AG04449 (cell line): ENCODE data around the gene ADRM1.

Experiments used
- CTCF ChIA-PET: fragments of 350-600 bp; formaldehyde crosslinking; extraction: SDS; loops from one replicate; lab custom pipeline; 2021; ENCODE audit warnings: antibody characterized with exemption; lab: Yijun Ruan, JAX
- POLR2A ChIA-PET: fragments of 400-600, 350-600 bp; formaldehyde crosslinking; extraction: SDS; loops from one replicate; lab custom pipeline; 2020; ENCODE audit warnings: antibody characterized with exemption, inconsistent platforms; lab: Yijun Ruan, JAX
- DNase-seq: peaks from one replicate; pipeline ENCODE4 v3.0.0-alpha.2; 2010; ENCODE audit warnings: low read depth, low spot score
- H3K4me3 ChIP-seq: 2 replicates; pipeline ENCODE4 v1.5.1; 2011; ENCODE audit warnings: low read depth, mild to moderate bottlenecking, control low read depth, low read length
- CTCF ChIP-seq: IDR thresholded peaks from one replicate; pipeline ENCODE4 v1.5.1; 2011; ENCODE audit warnings: mild to moderate bottlenecking, moderate library complexity, low read length, control low read depth, inconsistent platforms; ENCODE audit not compliant: insufficient read depth; ENCODE audit errors: missing control alignments

Gene ADRM1

DNA sequence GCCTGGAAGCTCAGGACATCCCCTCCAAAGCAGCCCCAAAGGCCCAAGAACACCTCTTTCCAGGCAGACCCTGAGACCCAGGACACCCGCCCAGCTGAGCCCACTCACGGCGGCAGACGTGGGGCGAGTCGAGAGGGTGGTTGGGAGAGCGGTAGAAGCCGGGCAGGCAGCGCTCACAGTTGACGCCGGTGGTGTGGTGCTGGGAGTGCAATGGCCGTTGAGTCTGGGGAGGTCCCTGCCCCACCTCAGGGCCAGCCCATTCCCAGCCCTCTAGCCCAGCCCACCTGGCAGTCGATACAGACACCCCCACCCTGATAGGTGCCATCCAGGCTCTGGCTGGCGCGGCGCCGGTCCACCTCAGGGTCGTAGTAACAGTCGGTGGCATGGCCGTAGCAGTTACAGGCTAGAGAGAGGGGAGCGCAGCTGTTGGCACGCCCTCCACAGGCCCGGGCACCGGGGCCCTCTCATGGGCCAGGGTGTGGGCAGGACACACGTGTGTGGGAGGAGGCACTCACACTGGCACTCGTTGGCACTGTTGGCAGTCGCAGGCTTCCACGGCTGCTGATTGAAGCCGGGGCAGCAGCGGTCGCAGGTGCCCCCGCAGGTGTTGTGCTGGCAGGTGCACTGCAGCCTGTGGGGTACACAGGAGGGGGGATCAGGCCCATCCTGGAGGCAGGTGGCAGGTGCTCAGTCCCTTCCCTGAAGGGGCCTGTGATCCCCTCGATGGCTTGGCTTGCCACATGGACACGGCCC is 43.8 kb downstream of the ADRM1 start:
- DNase-seq, result no peak
- CTCF ChIA-PET, result no interaction called here
- no peak overlapping the region for H3K4me3 ChIP-seq
- POLR2A ChIA-PET, result no interaction called here
- TF ChIP-seq CTCF, result no peak

GRCh38 chr20:62347151-62347404 is 44.3 kb downstream of the ADRM1 start:
- TF ChIP-seq CTCF, result no peak
- ChIA-PET CTCF (no interaction called here), POLR2A (no interaction called here)
- no peak for DNase-seq
- no peak overlapping the region for H3K4me3 ChIP-seq

DNA sequence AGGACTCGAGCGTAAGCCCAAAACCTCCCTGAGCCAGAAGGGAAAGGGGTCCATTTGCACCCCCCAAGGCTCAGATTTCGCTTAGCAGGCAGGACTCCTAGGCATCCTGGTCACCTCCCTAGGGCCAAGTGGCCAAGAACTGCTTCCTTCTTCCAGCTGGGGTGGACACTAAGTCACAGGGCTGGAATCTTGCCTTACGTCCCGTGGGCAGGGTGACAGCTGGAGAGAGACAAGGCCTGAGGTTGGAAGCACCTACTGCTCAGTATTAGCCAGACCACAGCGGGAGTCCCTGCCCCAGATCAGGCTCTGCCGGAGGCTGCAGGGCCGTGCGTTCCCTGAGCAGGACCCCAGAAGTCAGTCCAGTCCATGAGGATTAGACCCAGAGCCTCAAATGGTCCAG is 44.6 kb downstream of the ADRM1 start:
- no peak overlapping the region for H3K4me3 ChIP-seq
- POLR2A ChIA-PET, result no interaction called here
- CTCF ChIA-PET, result no interaction called here
- DNase-seq, result no peak
- no peak for TF ChIP-seq CTCF

DNA sequence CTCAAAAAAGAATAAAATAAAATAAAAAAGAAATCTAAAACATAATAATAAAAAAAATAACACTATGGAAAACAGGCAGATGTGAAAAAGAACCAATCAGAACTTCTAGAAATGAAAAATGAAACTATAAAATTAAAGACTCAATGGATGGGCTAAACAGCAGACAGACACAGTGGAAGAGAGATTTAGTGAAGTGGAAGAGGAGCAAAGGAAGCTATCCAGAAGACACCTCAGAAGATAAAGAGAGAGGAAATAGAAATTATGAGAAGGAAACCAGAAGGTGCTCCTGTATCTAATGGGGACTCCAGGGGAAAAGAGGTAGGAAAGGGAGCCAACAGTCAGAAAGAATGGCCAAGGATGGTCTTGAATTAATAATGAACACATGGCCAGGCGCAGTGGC is 45.8 kb downstream of the ADRM1 start:
- ChIA-PET CTCF (interaction anchor here (0.9 to 1.7 kb wide), 2 partner anchors 9 to 15 kb away, joined by 3 to 4 read pairs; no protein-coding TSS in a partner anchor), POLR2A (no interaction called here)
- TF ChIP-seq CTCF, result no peak
- no peak for DNase-seq
- no peak overlapping the region for H3K4me3 ChIP-seq

DNA sequence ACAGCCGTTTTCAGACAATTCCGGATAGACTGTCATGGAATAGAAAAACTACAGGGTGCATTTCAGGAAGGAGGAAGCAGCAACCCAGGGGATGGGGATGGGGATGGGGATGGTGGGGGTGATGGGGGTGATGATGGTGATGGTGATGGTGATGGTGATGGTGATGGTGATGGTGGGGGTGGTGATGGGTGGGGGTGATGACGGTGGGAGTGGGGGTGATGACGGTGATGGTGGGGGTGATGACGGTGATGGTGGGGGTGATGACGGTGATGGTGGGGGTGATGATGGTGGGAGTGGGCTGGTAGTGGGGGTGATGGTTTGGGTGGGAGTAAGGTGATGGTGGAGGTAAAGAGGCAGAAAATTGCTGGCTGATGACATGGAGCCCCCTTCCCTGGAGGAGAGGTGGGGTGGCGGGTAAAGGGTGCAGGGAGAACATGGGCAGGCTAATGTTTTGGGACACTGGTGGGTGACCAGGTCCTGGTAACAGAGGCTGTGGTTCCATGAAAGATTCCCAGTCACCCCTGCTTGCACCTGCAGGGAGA is 46.8 kb downstream of the ADRM1 start:
- no peak for TF ChIP-seq CTCF
- no peak overlapping the region for H3K4me3 ChIP-seq
- CTCF ChIA-PET, result interaction anchor here (1.5 to 1.7 kb wide), 2 partner anchors 10 to 19 kb away, joined by 4 to 6 read pairs; no protein-coding TSS in a partner anchor
- DNase-seq, result no peak
- POLR2A ChIA-PET, result no interaction called here

DNA sequence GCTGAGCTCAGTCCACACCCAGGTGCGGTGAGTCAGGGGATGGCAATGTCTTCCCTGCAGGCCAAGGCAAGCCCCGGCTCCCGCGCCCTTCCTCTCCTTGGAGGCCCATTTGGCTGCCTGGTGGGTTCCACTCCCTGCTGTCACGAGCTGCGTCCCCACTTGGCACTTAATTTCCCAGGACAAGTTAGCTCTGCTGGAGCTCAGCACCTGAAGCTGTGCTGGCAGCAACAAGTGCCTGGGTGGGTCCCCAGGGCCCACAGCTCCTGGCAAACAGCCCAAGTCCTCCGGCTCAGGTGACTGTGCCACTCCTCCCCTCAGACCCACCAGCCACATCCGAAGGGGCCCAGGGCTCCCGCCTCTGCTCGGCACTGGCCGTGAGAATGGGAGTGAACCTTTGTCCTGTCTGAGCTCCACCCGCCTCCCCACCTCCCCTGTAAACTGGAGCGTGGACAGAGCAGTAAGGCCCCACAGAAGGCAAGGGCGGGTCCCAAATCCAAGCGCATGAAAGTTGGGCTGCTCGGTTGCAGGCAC is 47.4 kb downstream of the ADRM1 start:
- no peak for TF ChIP-seq CTCF
- CTCF ChIA-PET, result interaction anchor here (1.5 to 1.7 kb wide), 2 partner anchors 10 to 18 kb away, joined by 4 to 6 read pairs; no protein-coding TSS in a partner anchor
- POLR2A ChIA-PET, result no interaction called here
- no peak overlapping the region for H3K4me3 ChIP-seq
- no peak for DNase-seq
